HG02973 (cell line): ENCODE results near the gene ALG13.
"Not testable (repeated sequence)": the region's sequence is repeated elsewhere in the genome, so short reads cannot be mapped to it uniquely, and the experiment has no call there.

Source experiments
- ATAC-seq: cut with Tn5 transposase; IDR thresholded peaks from one replicate; pipeline ENCODE4 v1.9.1; 2021; ENCODE audit warnings: moderate library complexity; ENCODE audit not compliant: unreplicated experiment

ALG13 gene

GRCh38 chrX:111756486-111756885 lies 75.5 kb downstream of the ALG13 start:
- no peak for ATAC-seq

DNA sequence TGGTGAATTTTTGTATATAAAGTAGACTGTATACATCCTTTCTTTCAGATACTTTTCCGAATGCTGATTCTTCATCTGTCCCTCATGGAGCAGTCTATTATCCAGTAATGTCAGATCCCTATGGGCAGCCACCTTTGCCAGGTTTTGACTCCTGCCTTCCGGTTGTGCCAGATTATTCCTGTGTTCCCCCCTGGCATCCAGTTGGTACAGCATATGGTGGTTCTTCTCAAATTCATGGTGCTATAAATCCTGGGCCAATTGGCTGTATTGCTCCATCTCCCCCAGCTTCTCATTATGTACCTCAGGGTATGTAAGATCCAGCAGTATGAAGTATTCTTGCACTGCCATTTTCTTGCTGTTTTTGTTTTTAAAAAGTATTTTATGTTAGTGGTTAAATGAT lies 78.7 kb downstream of the ALG13 start:
- no peak for ATAC-seq

- no peak for ATAC-seq
Observed at GRCh38 chrX:111761578-111762135, 80.7 kb downstream of the ALG13 start.

DNA sequence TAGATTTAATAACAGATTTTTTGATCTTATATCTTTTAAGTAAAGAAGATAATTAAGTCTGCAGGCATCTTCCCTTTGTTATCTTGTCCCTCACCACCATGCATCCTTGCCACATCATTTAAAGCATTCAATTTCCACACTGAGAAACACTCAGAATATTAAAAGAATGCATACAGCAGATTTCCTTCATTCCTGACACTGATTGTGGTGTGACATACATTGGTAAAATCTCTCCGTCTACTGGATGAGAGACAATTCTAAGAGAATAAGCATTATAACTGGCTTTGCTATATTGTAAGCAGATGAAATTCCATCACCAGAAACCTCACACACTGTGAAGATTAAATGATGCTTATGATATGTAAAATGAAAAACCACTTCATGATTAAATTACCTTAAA lies 97.6 kb downstream of the ALG13 start:
- ATAC-seq, result no peak

DNA sequence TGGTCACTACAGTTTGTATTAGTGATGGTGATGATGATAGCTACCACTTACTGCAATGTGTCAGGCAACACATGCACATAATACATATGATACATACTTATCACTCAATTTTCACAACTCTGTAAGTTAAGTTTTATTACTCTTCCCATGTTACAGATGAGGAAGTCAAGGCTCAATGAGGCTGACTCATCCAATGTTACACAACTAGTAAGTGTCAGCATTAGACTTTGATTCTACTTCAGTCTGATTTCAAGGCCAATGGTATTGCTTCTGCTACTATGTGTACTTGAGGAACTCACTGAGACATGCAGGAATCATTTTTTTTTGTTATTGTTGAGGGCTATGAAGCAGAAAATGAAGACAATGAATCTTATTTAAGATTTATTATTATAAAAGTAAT lies 98.6 kb downstream of the ALG13 start:
- ATAC-seq, result no peak

- no peak for ATAC-seq
Observed at GRCh38 chrX:111784667-111785066, 103.7 kb downstream of the ALG13 start.

GRCh38 chrX:111790054-111790453 lies 109.1 kb downstream of the ALG13 start:
- ATAC-seq, result not testable (repeated sequence)
